GM12872 (cell line): ENCODE measurements around the gene ZNF511.

Source experiments
- CTCF ChIP-seq: IDR thresholded peaks from 3 replicates; pipeline ENCODE4 v1.5.1; 2011; ENCODE audit warnings: low read depth, mild to moderate bottlenecking, low read length, moderate library complexity; ENCODE audit not compliant: insufficient read depth

ZNF511 gene

GRCh38 chr10:133307776-133308420, 816 bp upstream of the ZNF511 start:
- peak; percentile 88 for TF ChIP-seq CTCF

- no peak for TF ChIP-seq CTCF
Observed at GRCh38 chr10:133309100-133309719, 496 bp downstream of the ZNF511 start.

- no peak for TF ChIP-seq CTCF
Observed at GRCh38 chr10:133309720-133310398, 1.1 kb downstream of the ZNF511 start.

GRCh38 chr10:133310399-133310755, 1.7 kb downstream of the ZNF511 start:
- no peak for TF ChIP-seq CTCF

GRCh38 chr10:133310789-133311188, 2.1 kb downstream of the ZNF511 start:
- TF ChIP-seq CTCF = no peak

- no peak for TF ChIP-seq CTCF
Observed at GRCh38 chr10:133311570-133311969, 2.9 kb downstream of the ZNF511 start.

- TF ChIP-seq CTCF = no peak
Observed at GRCh38 chr10:133312016-133312768, 3.5 kb downstream of the ZNF511 start.
